ENCODE data around the gene INPPL1.

INPPL1 gene

GRCh38 chr11:72233056-72233772, 8.6 kb downstream of the INPPL1 start:
- no peak for DNase-seq (ENCODE audit: low read depth)

GRCh38 chr11:72233773-72234513, 9.4 kb downstream of the INPPL1 start:
- DNase-seq (ENCODE audit: low read depth), result no peak

- DNase-seq (ENCODE audit: low read depth), result no peak
These were observed 9.9 kb downstream of the INPPL1 start for GRCh38 chr11:72234514-72234830.

GRCh38 chr11:72234920-72235319, 10.4 kb downstream of the INPPL1 start:
- no peak for DNase-seq (ENCODE audit: low read depth)

GRCh38 chr11:72235351-72236057, 10.9 kb downstream of the INPPL1 start:
- DNase-seq (ENCODE audit: low read depth), result no peak

- DNase-seq (ENCODE audit: low read depth), result no peak
These were observed 11.6 kb downstream of the INPPL1 start for GRCh38 chr11:72236083-72236697.

GRCh38 chr11:72236774-72237111, 12.2 kb downstream of the INPPL1 start:
- no peak for DNase-seq (ENCODE audit: low read depth)

- no peak for DNase-seq (ENCODE audit: low read depth)
These were observed 12.8 kb downstream of the INPPL1 start for GRCh38 chr11:72237112-72237931.

GRCh38 chr11:72238040-72238450, 13.5 kb downstream of the INPPL1 start:
- peak; percentile 28 for DNase-seq (ENCODE audit: low read depth)

- DNase-seq (ENCODE audit: low read depth), result no peak
These were observed 14.1 kb downstream of the INPPL1 start for GRCh38 chr11:72238492-72239312.

GRCh38 chr11:72239313-72239848, 14.8 kb downstream of the INPPL1 start:
- DNase-seq (ENCODE audit: low read depth), result no peak

- no peak for DNase-seq (ENCODE audit: low read depth)
These were observed 15.4 kb downstream of the INPPL1 start for GRCh38 chr11:72239849-72240460.

GRCh38 chr11:72240461-72241290, 16.1 kb downstream of the INPPL1 start:
- DNase-seq (ENCODE audit: low read depth), result no peak

- DNase-seq (ENCODE audit: low read depth), result no peak
These were observed 16.8 kb downstream of the INPPL1 start for GRCh38 chr11:72241291-72241781.

GRCh38 chr11:72242141-72242540, 17.6 kb downstream of the INPPL1 start:
- no peak for DNase-seq (ENCODE audit: low read depth)

GRCh38 chr11:72243173-72244059, 18.8 kb downstream of the INPPL1 start:
- DNase-seq (ENCODE audit: low read depth), result no peak

GRCh38 chr11:72244060-72244360, 19.4 kb downstream of the INPPL1 start, which contains the start of gene PHOX2A:
Gene PHOX2A, minus strand, starts transcription at chr11:72244176. Its CDS starts 172 bp downstream, at chr11:72244004.
- DNase-seq (ENCODE audit: low read depth), result no peak
